ENCODE results near the gene TMUB2.

DNA sequence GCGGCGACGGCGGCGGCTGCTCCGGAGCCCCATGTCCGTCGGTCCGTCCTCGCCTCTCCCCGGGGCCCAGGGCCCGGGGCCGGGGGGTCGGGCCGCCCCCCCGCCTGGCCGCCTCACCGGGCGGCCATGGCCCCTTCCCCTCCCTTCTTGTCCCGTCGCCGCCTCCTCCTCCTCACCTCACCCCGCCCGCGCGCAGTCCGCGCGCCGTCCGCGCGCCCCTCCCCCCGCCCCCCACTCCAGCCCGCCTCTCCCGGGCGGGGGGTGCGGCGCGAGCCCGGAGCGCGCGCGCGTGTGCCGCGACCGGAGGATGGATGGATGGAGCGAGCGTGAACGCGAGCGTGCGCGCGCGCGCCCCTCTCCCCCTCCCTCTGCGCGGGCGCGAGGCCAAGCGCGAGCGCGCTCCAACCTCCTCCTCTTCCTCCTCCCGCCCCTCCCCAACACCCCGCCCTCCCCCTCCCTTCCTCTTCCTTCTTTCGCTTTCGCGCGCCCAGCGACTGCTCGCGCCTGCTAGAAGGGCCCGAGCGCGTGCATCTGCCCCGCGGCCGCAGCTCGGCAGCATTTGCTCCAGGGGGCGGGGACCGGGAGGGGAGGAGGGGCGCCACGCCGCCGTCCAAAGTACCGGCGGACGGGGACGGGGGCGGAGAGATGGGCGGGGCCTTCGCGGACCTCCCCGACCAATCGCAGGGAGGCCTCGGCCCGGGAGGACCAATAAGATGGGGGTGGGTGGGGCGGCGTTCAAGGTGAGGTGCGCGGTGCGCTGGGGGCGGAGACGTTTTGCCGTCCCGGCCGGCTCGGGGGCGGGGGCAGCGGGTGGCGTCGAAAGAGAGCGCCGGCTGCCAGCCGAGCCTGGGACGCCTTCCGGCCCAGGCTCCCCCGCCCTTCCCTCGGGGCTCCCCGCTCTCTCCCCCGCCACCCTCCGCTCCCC, 13.0 kb downstream of the TMUB2 start, which contains the start of gene ATXN7L3:
- TF ChIP-seq, protein P1, sequence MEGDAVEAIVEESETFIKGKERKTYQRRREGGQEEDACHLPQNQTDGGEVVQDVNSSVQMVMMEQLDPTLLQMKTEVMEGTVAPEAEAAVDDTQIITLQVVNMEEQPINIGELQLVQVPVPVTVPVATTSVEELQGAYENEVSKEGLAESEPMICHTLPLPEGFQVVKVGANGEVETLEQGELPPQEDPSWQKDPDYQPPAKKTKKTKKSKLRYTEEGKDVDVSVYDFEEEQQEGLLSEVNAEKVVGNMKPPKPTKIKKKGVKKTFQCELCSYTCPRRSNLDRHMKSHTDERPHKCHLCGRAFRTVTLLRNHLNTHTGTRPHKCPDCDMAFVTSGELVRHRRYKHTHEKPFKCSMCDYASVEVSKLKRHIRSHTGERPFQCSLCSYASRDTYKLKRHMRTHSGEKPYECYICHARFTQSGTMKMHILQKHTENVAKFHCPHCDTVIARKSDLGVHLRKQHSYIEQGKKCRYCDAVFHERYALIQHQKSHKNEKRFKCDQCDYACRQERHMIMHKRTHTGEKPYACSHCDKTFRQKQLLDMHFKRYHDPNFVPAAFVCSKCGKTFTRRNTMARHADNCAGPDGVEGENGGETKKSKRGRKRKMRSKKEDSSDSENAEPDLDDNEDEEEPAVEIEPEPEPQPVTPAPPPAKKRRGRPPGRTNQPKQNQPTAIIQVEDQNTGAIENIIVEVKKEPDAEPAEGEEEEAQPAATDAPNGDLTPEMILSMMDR (IDR thresholded peaks at IDR 0.05): no peak
- TF ChIP-seq EP300 (IDR thresholded peaks at IDR 0.05): no peak
- TF ChIP-seq POLR2AphosphoS5 (IDR thresholded peaks at IDR 0.05): peak; percentile 45 to 78 (median 54)
